ENCODE data around the gene PRF1.

GRCh38 chr10:70585578-70586169 lies 16.9 kb downstream of the PRF1 start:
- TF ChIP-seq CTCF (optimal IDR thresholded peaks at IDR 0.05 in 1 of 3, IDR thresholded peaks at IDR 0.05 in 1 of 3, conservative IDR thresholded peaks at IDR 0.05 in 1 of 3; ENCODE audit: extremely low read depth in 1 of 3, insufficient read depth in 2 of 3, low read length in 3 of 3) (no peak), EZH2 (IDR thresholded peaks at IDR 0.05; ENCODE audit: low read length) (no peak)

All from keratinocyte (primary cell).